ENCODE results near the gene PIK3AP1.
A peak's percentile ranks its signal among the peaks of the same experiment; 100 is the strongest.

The PIK3AP1 gene

GRCh38 chr10:96670786-96671185, 49.5 kb downstream of the PIK3AP1 start:
- peak; percentile 98 for DNase-seq

- DNase-seq, result no peak
Measured at GRCh38 chr10:96667401-96667800, 52.9 kb downstream of the PIK3AP1 start.

GRCh38 chr10:96666741-96667140, 53.6 kb downstream of the PIK3AP1 start:
- no peak for DNase-seq

GRCh38 chr10:96665306-96665705, 55.0 kb downstream of the PIK3AP1 start:
- DNase-seq, result no peak

- peak; percentile 62 for DNase-seq
Measured at GRCh38 chr10:96664563-96664962, 55.8 kb downstream of the PIK3AP1 start.

GRCh38 chr10:96663797-96664196, 56.5 kb downstream of the PIK3AP1 start:
- no peak for DNase-seq

- DNase-seq, result no peak
Measured at GRCh38 chr10:96661632-96662031, 58.7 kb downstream of the PIK3AP1 start.

GRCh38 chr10:96660297-96660696, 60.0 kb downstream of the PIK3AP1 start:
- DNase-seq, result no peak

GRCh38 chr10:96658844-96659243, 61.5 kb downstream of the PIK3AP1 start:
- DNase-seq, result no peak

- no peak for DNase-seq
Measured at GRCh38 chr10:96657385-96657784, 62.9 kb downstream of the PIK3AP1 start.

- no peak for DNase-seq
Measured at GRCh38 chr10:96656839-96657238, 63.5 kb downstream of the PIK3AP1 start.

GRCh38 chr10:96656198-96656577, 64.1 kb downstream of the PIK3AP1 start:
- DNase-seq, result no peak

GRCh38 chr10:96655461-96656197, 64.7 kb downstream of the PIK3AP1 start:
- DNase-seq, result no peak

GRCh38 chr10:96651998-96652431, 68.3 kb downstream of the PIK3AP1 start:
- no peak for DNase-seq

- no peak for DNase-seq
Measured at GRCh38 chr10:96650958-96651357, 69.4 kb downstream of the PIK3AP1 start.

- DNase-seq, result no peak
Measured at GRCh38 chr10:96648297-96648696, 72.0 kb downstream of the PIK3AP1 start.

GRCh38 chr10:96647466-96647865, 72.8 kb downstream of the PIK3AP1 start:
- DNase-seq, result no peak

GRCh38 chr10:96646751-96647166, 73.6 kb downstream of the PIK3AP1 start:
- DNase-seq, result no peak

- DNase-seq, result no peak
Measured at GRCh38 chr10:96646301-96646700, 74.0 kb downstream of the PIK3AP1 start.

- DNase-seq, result no peak
Measured at GRCh38 chr10:96645191-96645721, 75.1 kb downstream of the PIK3AP1 start.

GRCh38 chr10:96643920-96644319, 76.4 kb downstream of the PIK3AP1 start:
- DNase-seq, result no peak

- DNase-seq, result peak; percentile 45
Measured at GRCh38 chr10:96642973-96643372, 77.3 kb downstream of the PIK3AP1 start.

GRCh38 chr10:96642530-96642929, 77.8 kb downstream of the PIK3AP1 start:
- DNase-seq, result no peak

- DNase-seq, result no peak
Measured at GRCh38 chr10:96641396-96642295, 78.7 kb downstream of the PIK3AP1 start.
